ENCODE results near the gene CYP2W1. TPM values are rescaled to one million over a fixed set of nuclear protein-coding genes. Genes with fewer than 3 reads are reported as not detected.
"Not testable (repeated sequence)": the region's sequence is repeated elsewhere in the genome, so short reads cannot be mapped to it uniquely, and the experiment has no call there.

Gene CYP2W1
- total RNA-seq, 4 donors from 2014 or later: not detected

DNA sequence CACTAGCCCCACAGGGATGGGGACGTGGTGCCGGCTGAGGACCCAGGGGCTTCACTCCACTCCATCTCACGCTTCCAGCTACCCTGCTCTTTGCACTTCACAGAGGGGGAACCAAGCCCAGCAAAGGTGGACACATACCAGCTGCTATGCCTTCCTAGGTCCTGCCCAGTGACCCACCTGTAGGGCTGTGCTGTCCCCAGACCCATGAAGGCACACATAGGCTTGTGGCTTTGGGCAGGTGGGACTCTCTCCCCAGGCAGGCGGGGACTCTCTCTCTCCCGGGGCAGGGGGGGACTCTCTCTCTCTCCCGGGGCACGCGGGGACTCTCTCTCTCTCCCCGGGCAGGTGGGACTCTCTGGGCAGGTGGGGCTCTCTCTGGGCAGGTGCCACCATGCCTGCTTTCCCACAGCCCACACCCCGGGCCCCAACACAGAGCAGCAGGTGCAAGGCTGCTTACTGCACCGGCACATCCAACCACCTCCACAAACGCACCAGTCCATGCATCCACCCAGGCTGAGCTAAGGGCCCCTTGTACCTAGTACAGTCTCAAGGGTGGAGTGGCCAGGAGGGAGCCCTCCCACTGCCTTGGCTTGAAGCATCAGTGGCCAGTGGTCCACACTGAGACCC is 47.6 kb downstream of the CYP2W1 start:
- no peak for ATAC-seq
- Histone ChIP-seq H3K4me1 (peaks cover 0 to 41% (median 9%) of the 10 kb centered on the region in 3 donors), H3K9me3 (no peaks in the 10 kb centered on the region), H3K27me3 (no peaks in the 10 kb centered on the region), H3K27ac (no peak overlapping the region), H3K4me3 (no peak overlapping the region), H3K36me3 (peaks cover 0 to 12% of the 10 kb centered on the region in 2 donors)
- no CpG with 5 or more reads among the region's 12 CpGs for WGBS, 2 donors (ENCODE audit: low coverage in 1 of 2)
- TF ChIP-seq, protein P1, sequence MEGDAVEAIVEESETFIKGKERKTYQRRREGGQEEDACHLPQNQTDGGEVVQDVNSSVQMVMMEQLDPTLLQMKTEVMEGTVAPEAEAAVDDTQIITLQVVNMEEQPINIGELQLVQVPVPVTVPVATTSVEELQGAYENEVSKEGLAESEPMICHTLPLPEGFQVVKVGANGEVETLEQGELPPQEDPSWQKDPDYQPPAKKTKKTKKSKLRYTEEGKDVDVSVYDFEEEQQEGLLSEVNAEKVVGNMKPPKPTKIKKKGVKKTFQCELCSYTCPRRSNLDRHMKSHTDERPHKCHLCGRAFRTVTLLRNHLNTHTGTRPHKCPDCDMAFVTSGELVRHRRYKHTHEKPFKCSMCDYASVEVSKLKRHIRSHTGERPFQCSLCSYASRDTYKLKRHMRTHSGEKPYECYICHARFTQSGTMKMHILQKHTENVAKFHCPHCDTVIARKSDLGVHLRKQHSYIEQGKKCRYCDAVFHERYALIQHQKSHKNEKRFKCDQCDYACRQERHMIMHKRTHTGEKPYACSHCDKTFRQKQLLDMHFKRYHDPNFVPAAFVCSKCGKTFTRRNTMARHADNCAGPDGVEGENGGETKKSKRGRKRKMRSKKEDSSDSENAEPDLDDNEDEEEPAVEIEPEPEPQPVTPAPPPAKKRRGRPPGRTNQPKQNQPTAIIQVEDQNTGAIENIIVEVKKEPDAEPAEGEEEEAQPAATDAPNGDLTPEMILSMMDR (IDR thresholded peaks at IDR 0.05): no peak
- no peak for TF ChIP-seq EP300 (IDR thresholded peaks at IDR 0.05)
- no peak for TF ChIP-seq POLR2A (IDR thresholded peaks at IDR 0.05)
- TF ChIP-seq POLR2AphosphoS5 (IDR thresholded peaks at IDR 0.05): no peak

DNA sequence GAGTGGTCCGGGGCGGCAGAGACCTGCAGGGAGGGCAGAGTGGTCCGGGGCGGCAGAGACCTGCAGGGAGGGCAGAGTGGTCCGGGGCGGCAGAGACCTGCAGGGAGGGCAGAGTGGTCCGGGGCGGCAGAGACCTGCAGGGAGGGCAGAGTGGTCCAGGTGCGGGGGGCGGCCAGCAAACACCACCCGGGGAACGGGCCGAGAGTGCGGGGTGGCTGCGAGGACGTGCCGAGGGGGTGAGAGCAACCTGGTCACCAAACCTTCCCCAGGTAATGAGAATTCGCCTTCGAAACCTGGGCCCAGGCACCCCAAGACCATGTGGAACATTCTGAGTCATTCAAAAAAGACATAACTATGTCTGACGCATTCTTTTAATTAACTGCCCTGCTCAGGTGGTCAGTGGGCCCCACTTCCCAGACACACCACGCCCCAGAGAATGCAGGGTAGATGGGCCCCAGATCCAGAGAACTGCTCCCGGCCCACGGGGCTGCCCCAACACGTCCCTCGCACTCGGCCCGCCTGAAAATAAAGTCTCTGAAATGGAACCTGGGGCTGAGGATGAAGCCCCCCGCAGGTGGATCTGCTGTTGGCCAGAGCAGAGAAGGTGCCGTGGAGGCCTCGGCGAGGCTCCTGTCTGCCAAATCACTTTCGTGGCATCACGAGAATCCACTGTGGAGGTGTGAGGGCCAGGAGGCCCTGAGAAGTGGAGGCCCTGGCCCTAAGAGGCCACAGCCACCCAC is 48.9 kb downstream of the CYP2W1 start:
- no peak for TF ChIP-seq EP300 (IDR thresholded peaks at IDR 0.05)
- TF ChIP-seq, protein P1 (IDR thresholded peaks at IDR 0.05): no peak
- no peak for TF ChIP-seq POLR2AphosphoS5 (IDR thresholded peaks at IDR 0.05)
- no peak for TF ChIP-seq POLR2A (IDR thresholded peaks at IDR 0.05)
- Histone ChIP-seq H3K27ac (no peak overlapping the region), H3K4me1 (peaks cover 0 to 28% (median 6%) of the 10 kb centered on the region in 3 donors), H3K36me3 (no peaks in the 10 kb centered on the region), H3K27me3 (no peaks in the 10 kb centered on the region), H3K4me3 (no peak overlapping the region), H3K9me3 (no peaks in the 10 kb centered on the region)
- no peak for ATAC-seq
- 88 to 97% methylated on average over 5 to 18 of the region's 33 CpGs for WGBS, 2 donors (ENCODE audit: low coverage in 1 of 2)

DNA sequence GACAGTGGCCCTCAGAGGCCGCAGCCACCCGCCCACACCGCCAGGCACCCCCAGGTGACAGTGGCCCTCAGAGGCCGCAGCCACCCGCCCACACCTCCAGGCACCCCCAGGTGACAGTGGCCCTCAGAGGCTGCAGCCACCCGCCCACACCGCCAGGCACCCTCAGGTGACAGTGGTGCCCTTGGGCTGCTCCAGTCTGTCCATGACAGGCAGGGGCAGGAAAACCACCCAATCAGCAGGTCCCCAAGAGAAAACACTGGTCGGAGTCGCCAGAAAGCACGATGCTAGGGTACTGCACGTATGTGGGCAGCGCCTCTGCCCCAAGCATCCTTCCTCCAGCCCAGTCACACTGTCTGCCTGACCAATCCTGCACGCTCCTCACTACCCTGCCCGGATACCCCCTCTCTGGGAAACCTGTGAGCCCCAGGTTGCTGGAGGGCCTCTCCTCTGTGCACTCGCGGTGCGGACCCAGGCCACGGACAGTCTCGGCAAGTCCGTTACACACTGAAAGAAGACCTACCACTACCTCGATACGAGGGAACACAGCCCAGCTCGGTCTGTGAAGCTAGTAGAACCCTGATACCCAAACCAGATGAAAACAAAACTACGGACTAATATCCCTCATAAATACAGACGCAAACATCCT is 49.7 kb downstream of the CYP2W1 start:
- no peaks in the 10 kb centered on the region for H3K9me3 ChIP-seq
- TF ChIP-seq POLR2AphosphoS5 (IDR thresholded peaks at IDR 0.05) (no peak), EP300 (IDR thresholded peaks at IDR 0.05) (no peak), POLR2A (IDR thresholded peaks at IDR 0.05) (no peak)
- TF ChIP-seq, protein P1 (IDR thresholded peaks at IDR 0.05): no peak
- no peaks in the 10 kb centered on the region for H3K27me3 ChIP-seq
- H3K36me3 ChIP-seq: no peaks in the 10 kb centered on the region
- 80% methylated on average over 1 of the region's 25 CpGs; no CpG with 5 or more reads in 1 of the 2 donors for WGBS, 2 donors (ENCODE audit: low coverage in 1 of 2)
- no peak overlapping the region for H3K4me3 ChIP-seq
- ATAC-seq: no peak
- H3K4me1 ChIP-seq: peaks cover 0 to 20% (median 6%) of the 10 kb centered on the region in 3 donors
- H3K27ac ChIP-seq: no peak overlapping the region

DNA sequence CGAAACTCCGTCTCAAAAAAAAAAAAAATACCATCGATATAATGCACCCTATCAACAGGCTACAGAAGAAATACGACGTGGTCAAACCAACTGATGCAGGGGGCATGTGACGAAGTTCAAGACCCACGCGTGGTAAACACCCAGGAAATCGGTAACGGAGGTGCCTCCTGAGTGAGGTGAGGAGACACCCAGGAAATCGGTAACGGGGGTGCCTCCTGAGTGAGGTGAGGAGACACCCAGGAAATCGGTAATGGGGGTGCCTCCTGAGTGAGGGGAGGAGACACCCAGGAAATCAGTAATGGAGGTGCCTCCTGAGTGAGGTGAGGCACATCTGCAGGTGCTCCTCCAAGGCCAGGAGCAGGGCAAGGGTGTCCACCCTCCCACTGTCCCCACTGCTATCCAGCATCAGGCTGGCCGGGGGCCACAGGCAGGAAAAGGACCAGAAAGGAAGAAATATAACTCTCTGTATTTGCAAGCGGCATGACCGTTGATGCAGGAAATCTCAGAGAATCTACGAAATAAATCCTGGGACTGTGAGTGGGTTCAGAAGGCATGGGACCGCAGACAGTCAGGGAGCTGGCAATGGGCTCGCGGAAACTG is 50.7 kb downstream of the CYP2W1 start:
- no peak overlapping the region for H3K27ac ChIP-seq
- H3K27me3 ChIP-seq: no peaks in the 10 kb centered on the region
- WGBS, 2 donors (ENCODE audit: low coverage in 1 of 2): 90 to 92% methylated on average over 12 to 20 of the region's 20 CpGs
- peaks cover 0 to 13% (median 6%) of the 10 kb centered on the region in 3 donors for H3K4me1 ChIP-seq
- ATAC-seq: no peak
- no peaks in the 10 kb centered on the region for H3K36me3 ChIP-seq
- no peak for TF ChIP-seq POLR2AphosphoS5 (IDR thresholded peaks at IDR 0.05)
- TF ChIP-seq POLR2A (IDR thresholded peaks at IDR 0.05): no peak
- TF ChIP-seq, protein P1 (IDR thresholded peaks at IDR 0.05): no peak
- no peaks in the 10 kb centered on the region for H3K9me3 ChIP-seq
- H3K4me3 ChIP-seq: no peak overlapping the region

DNA sequence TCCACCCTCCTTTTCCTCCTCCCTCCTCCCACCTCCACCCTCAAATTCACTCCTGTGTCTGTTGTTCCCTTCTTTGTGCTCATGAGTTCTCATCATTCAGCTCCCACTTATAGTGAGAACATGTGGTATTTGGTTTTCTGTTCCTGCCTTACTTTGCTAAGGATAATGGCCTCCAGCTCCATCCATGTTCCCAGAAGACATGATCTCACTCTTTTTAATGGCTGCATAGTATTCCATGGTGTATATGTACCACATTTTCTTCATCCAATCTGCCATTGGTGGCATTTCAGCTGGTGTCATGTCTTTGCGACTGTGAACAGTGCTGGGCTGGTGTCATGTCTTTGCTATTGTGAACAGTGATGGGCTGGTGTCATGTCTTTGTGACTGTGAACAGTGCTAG is 51.8 kb downstream of the CYP2W1 start:
- H3K27me3 ChIP-seq, H3K4me1 ChIP-seq, ATAC-seq, H3K9me3 ChIP-seq, H3K36me3 ChIP-seq, H3K27ac ChIP-seq, H3K4me3 ChIP-seq: not testable (repeated sequence)
- 100% methylated on average over 1 of the region's 1 CpG; no CpG with 5 or more reads in 1 of the 2 donors for WGBS, 2 donors (ENCODE audit: low coverage in 1 of 2)

DNA sequence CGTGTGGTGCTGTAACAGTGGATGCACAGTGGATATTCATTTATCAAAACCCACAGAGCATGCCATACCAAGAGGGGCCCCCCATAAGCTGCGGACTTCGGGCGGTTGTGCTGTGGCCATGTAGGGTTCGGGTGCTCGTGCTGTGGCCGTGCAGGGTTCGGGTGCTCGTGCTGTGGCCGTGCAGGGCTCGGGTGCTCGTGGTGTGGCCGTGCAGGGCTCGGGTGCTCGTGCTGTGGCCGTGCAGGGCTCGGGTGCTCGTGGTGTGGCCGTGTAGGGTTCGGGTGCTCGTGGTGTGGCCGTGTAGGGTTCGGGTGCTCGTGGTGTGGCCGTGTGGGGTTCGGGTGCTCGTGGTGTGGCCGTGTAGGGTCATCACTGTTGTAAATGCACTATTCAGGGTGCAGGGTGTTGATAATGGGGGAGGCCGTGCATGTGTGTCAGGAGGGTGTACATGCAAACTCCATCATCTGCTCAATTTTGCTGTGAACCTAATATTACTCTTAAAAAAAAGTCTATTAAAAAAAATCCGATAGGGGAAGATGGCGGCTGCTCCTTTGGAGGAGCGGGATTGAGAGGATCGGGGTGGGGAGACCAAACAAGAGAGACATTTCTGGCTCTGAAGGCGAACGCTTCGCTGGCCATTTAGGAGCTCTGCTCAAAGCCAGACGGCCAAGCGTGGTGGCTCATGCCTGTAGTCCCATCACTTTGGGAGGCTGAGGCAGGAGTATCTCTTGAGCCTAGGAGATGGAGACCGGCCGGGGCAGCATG is 53.4 kb downstream of the CYP2W1 start:
- peaks cover 0 to 13% (median 9%) of the 10 kb centered on the region in 3 donors for H3K4me1 ChIP-seq
- H3K27me3 ChIP-seq, H3K9me3 ChIP-seq, ATAC-seq, H3K4me3 ChIP-seq, H3K36me3 ChIP-seq, H3K27ac ChIP-seq: not testable (repeated sequence)
- 97 to 100% methylated on average over 5 to 10 of the region's 40 CpGs for WGBS, 2 donors (ENCODE audit: low coverage in 1 of 2)

Measured in gastroesophageal sphincter (tissue), 4 donors.